Measurements from ENCODE around the gene GSTO1. TPM values are rescaled to one million over a fixed set of nuclear protein-coding genes. Genes with fewer than 3 reads are reported as not detected.

The GSTO1 gene
- total and polyA plus RNA-seq, 2 of the 13 experiments (the other 11 are each of a cell fraction or from before 2014, with no cell fraction given), result 228 to 300 TPM

DNA sequence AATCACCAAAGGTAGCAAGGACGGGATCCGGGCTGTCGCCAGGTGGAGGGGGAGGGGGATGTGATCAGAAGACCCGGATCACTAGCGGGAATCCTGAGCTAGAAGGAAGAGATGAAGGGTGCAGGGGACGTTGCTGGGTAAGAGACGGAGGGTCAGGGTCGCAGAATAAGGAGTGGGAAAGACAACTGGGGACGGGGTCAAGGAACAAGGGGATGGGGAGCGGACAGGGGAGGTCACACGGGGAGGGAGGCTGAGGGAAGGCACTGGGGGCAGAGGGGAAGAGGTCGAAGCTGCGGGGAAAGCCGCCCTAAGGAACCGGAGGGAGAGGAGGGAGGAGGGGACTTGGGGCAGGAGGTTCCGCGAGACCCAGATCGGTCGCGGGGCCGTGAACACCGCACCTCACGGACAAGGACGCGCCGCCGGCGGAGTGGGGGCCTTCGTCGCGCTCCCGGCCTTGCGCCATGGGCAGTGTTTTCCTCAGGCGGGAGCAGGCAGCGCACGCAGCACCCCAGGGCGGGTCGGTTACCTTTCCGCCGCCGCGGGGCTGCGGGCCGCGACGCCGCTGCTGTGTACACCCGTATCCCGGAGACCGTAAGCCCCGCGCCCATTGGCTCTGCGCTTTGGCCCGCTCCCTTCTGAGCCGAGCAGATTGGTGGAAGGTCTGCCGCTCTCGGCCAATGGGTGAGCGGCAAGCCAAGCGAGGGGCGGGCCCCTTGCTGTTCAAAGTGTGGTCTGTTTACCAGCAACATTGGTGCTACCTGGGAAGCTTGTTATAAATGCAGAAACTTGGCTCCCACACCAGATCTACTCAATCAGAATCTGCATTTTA lies 22.7 kb upstream of the GSTO1 start, which contains the start of gene CFAP43 (continued):
- TF ChIP-seq CCDC6 (CRISPR knock-in tag; IDR thresholded peaks at IDR 0.05) (0 out of 2 replicates have a peak, but pooled peaks have one; percentile 4), NR3C1 (CRISPR knock-in tag; IDR thresholded peaks at IDR 0.05) (no peak), SIN3B (IDR thresholded peaks at IDR 0.05; ENCODE audit: low read length) (peak; percentile 52), ZNF550 (CRISPR knock-in tag; IDR thresholded peaks at IDR 0.05; ENCODE audit: borderline replicate concordance) (no peak), CCAR2 (optimal IDR thresholded peaks at IDR 0.05; ENCODE audit: low read depth, low read length) (no peak), AHR (CRISPR knock-in tag; IDR thresholded peaks at IDR 0.05) (peak; percentile 69; the same call in 1 of the 2 replicates), ZNF143 (CRISPR knock-in tag; IDR thresholded peaks at IDR 0.05) (no peak), ZNF83 (CRISPR knock-in tag; IDR thresholded peaks at IDR 0.05; ENCODE audit: borderline replicate concordance) (0 out of 2 replicates have a peak, but pooled peaks have one; percentile 40), MBNL3 (CRISPR knock-in tag; conservative IDR thresholded peaks at IDR 0.05) (no peak), ZNF816 (CRISPR knock-in tag; IDR thresholded peaks at IDR 0.05; ENCODE audit: borderline replicate concordance) (no peak), ZNF263 (CRISPR knock-in tag; IDR thresholded peaks at IDR 0.05) (peak; percentile 13; the same call in 1 of the 2 replicates), ZNF468 (CRISPR knock-in tag; IDR thresholded peaks at IDR 0.05) (no peak), XBP1 (CRISPR knock-in tag; IDR thresholded peaks at IDR 0.05) (no peak), ZNF556 (CRISPR knock-in tag; IDR thresholded peaks at IDR 0.05; ENCODE audit: borderline replicate concordance) (peak; percentile 31; the same call in 1 of the 2 replicates), ZFP36 (IDR thresholded peaks at IDR 0.05; ENCODE audit: borderline replicate concordance, low read depth, low read length, partially characterized antibody) (no peak), RBAK (CRISPR knock-in tag; IDR thresholded peaks at IDR 0.05) (no peak), ZBTB7A (CRISPR knock-in tag; IDR thresholded peaks at IDR 0.05) (no peak)
- TF ChIP-seq, protein P1, sequence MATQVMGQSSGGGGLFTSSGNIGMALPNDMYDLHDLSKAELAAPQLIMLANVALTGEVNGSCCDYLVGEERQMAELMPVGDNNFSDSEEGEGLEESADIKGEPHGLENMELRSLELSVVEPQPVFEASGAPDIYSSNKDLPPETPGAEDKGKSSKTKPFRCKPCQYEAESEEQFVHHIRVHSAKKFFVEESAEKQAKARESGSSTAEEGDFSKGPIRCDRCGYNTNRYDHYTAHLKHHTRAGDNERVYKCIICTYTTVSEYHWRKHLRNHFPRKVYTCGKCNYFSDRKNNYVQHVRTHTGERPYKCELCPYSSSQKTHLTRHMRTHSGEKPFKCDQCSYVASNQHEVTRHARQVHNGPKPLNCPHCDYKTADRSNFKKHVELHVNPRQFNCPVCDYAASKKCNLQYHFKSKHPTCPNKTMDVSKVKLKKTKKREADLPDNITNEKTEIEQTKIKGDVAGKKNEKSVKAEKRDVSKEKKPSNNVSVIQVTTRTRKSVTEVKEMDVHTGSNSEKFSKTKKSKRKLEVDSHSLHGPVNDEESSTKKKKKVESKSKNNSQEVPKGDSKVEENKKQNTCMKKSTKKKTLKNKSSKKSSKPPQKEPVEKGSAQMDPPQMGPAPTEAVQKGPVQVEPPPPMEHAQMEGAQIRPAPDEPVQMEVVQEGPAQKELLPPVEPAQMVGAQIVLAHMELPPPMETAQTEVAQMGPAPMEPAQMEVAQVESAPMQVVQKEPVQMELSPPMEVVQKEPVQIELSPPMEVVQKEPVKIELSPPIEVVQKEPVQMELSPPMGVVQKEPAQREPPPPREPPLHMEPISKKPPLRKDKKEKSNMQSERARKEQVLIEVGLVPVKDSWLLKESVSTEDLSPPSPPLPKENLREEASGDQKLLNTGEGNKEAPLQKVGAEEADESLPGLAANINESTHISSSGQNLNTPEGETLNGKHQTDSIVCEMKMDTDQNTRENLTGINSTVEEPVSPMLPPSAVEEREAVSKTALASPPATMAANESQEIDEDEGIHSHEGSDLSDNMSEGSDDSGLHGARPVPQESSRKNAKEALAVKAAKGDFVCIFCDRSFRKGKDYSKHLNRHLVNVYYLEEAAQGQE (IDR thresholded peaks at IDR 0.05; ENCODE audit: borderline replicate concordance in 1 of 2, low read depth in 1 of 2, low read length in 2 of 2), result no peak
- TF ChIP-seq, protein P2, sequence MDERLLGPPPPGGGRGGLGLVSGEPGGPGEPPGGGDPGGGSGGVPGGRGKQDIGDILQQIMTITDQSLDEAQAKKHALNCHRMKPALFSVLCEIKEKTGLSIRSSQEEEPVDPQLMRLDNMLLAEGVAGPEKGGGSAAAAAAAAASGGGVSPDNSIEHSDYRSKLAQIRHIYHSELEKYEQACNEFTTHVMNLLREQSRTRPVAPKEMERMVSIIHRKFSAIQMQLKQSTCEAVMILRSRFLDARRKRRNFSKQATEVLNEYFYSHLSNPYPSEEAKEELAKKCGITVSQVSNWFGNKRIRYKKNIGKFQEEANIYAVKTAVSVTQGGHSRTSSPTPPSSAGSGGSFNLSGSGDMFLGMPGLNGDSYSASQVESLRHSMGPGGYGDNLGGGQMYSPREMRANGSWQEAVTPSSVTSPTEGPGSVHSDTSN (CRISPR knock-in tag; IDR thresholded peaks at IDR 0.05), result no peak
- TF ChIP-seq, protein P3, sequence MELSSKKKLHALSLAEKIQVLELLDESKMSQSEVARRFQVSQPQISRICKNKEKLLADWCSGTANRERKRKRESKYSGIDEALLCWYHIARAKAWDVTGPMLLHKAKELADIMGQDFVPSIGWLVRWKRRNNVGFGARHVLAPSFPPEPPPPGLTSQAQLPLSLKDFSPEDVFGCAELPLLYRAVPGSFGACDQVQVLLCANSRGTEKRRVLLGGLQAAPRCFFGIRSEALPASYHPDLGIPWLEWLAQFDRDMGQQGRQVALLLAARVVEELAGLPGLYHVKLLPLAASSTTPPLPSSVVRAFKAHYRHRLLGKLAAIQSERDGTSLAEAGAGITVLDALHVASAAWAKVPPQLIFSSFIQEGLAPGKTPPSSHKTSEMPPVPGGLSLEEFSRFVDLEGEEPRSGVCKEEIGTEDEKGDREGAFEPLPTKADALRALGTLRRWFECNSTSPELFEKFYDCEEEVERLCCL (CRISPR knock-in tag; IDR thresholded peaks at IDR 0.05; ENCODE audit: borderline replicate concordance), result no peak; the same call in 1 of the 2 replicates
- TF ChIP-seq, protein P4, sequence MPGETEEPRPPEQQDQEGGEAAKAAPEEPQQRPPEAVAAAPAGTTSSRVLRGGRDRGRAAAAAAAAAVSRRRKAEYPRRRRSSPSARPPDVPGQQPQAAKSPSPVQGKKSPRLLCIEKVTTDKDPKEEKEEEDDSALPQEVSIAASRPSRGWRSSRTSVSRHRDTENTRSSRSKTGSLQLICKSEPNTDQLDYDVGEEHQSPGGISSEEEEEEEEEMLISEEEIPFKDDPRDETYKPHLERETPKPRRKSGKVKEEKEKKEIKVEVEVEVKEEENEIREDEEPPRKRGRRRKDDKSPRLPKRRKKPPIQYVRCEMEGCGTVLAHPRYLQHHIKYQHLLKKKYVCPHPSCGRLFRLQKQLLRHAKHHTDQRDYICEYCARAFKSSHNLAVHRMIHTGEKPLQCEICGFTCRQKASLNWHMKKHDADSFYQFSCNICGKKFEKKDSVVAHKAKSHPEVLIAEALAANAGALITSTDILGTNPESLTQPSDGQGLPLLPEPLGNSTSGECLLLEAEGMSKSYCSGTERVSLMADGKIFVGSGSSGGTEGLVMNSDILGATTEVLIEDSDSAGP (CRISPR knock-in tag; IDR thresholded peaks at IDR 0.05; ENCODE audit: borderline replicate concordance), result peak; percentile 87
- TF ChIP-seq, protein P5, sequence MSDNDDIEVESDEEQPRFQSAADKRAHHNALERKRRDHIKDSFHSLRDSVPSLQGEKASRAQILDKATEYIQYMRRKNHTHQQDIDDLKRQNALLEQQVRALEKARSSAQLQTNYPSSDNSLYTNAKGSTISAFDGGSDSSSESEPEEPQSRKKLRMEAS (IDR thresholded peaks at IDR 0.05), result peak; percentile 93

Data from HepG2 (cell line).